ENCODE results near the gene TOMM20.

GRCh38 chr1:235074523-235075047 lies 54.1 kb downstream of the TOMM20 start:
- TF ChIP-seq POLR2A (IDR thresholded peaks at IDR 0.05; ENCODE audit: low read length), result no peak
- no peak for TF ChIP-seq GATA1 (IDR thresholded peaks at IDR 0.05; ENCODE audit: low read depth, low read length)
